H9 (cell line): ENCODE results near the gene TIGD6. TPM values are rescaled to one million over a fixed set of nuclear protein-coding genes. Genes with fewer than 3 reads are reported as not detected.

ENCODE experiments used
- DNase-seq: peaks from one replicate; pipeline ENCODE4 v3.0.0-alpha.2; 2017
- H2AFZ ChIP-seq: one replicate; pipeline ENCODE4 v1.6.1; 2013; ENCODE audit warnings: mild to moderate bottlenecking, low read length, control low read depth, moderate library complexity
- H2AK5ac ChIP-seq: 2 replicates; pipeline ENCODE4 v1.6.1; 2013; ENCODE audit warnings: low read length, control low read depth, mixed read lengths; ENCODE audit not compliant: insufficient read length
- H2BK120ac ChIP-seq: one replicate; pipeline ENCODE4 v1.6.1; 2013; ENCODE audit warnings: low read depth, mild to moderate bottlenecking, low read length, control low read depth, inconsistent platforms; ENCODE audit not compliant: poor library complexity, severe bottlenecking
- H2BK12ac ChIP-seq: 2 replicates; pipeline ENCODE4 v1.6.1; 2013; ENCODE audit warnings: low read length, control low read depth, mixed read lengths, low read depth; ENCODE audit not compliant: insufficient read length
- H2BK15ac ChIP-seq: 2 replicates; pipeline ENCODE4 v1.6.1; 2013; ENCODE audit warnings: low read depth, low read length, control low read depth
- H2BK20ac ChIP-seq: one replicate; pipeline ENCODE4 v1.6.1; 2013; ENCODE audit warnings: low read depth, mild to moderate bottlenecking, low read length, control low read depth, inconsistent platforms; ENCODE audit not compliant: poor library complexity, severe bottlenecking
- H2BK5ac ChIP-seq: 2 replicates; pipeline ENCODE4 v1.6.1; 2013; ENCODE audit warnings: low read length, control low read depth, mixed read lengths; ENCODE audit not compliant: insufficient read length
- H3K14ac ChIP-seq: 2 replicates; pipeline ENCODE4 v1.6.1; 2013; ENCODE audit warnings: low read length, control low read depth; ENCODE audit not compliant: insufficient read depth
- H3K18ac ChIP-seq: 2 replicates; pipeline ENCODE4 v1.6.1; 2013; ENCODE audit warnings: low read depth, mild to moderate bottlenecking, mixed read lengths, low read length, control low read depth; ENCODE audit not compliant: insufficient read length
- H3K23ac ChIP-seq: 2 replicates; pipeline ENCODE4 v1.6.1; 2013; ENCODE audit warnings: low read length, control low read depth, mixed read lengths, low read depth; ENCODE audit not compliant: insufficient read length
- H3K23me2 ChIP-seq: 2 replicates; pipeline ENCODE4 v1.6.1; 2013; ENCODE audit warnings: low read depth, mild to moderate bottlenecking, mixed read lengths, low read length, control low read depth; ENCODE audit not compliant: insufficient read length, poor library complexity, severe bottlenecking
- H3K27ac ChIP-seq: 2 replicates; pipeline ENCODE4 v1.5.1; 2013; ENCODE audit warnings: low read length, control low read depth, mixed read lengths, low read depth; ENCODE audit not compliant: insufficient read length
- H3K27me3 ChIP-seq: 2 replicates; pipeline ENCODE4 v1.6.1; 2013; ENCODE audit warnings: low read length, control low read depth, inconsistent platforms; ENCODE audit not compliant: insufficient read depth
- H3K4ac ChIP-seq: 2 replicates; pipeline ENCODE4 v1.6.1; 2013; ENCODE audit warnings: low read depth, mild to moderate bottlenecking, control low read depth, inconsistent platforms, low read length, moderate library complexity
- H3K4me1 ChIP-seq: 2 replicates; pipeline ENCODE4 v1.6.1; 2013; ENCODE audit warnings: low read length, control low read depth, inconsistent platforms; ENCODE audit not compliant: insufficient read depth
- H3K4me2 ChIP-seq: 2 replicates; pipeline ENCODE4 v1.6.1; 2013; ENCODE audit warnings: low read length, control low read depth, mixed read lengths; ENCODE audit not compliant: insufficient read length, insufficient read depth
- H3K56ac ChIP-seq: 2 replicates; pipeline ENCODE4 v1.6.1; 2013; ENCODE audit warnings: low read depth, mild to moderate bottlenecking, mixed read lengths, low read length, control low read depth; ENCODE audit not compliant: insufficient read length
- H3K79me1 ChIP-seq: 2 replicates; pipeline ENCODE4 v1.6.1; 2013; ENCODE audit warnings: low read depth, mild to moderate bottlenecking, moderate library complexity, low read length, control low read depth, inconsistent platforms; ENCODE audit not compliant: insufficient read depth, poor library complexity, severe bottlenecking
- H3K79me2 ChIP-seq: 2 replicates; pipeline ENCODE4 v1.6.1; 2013; ENCODE audit warnings: low read length, control low read depth, inconsistent platforms; ENCODE audit not compliant: insufficient read depth
- H3K9ac ChIP-seq: 2 replicates; pipeline ENCODE4 v1.6.1; 2013; ENCODE audit warnings: low read length, control low read depth, mixed read lengths; ENCODE audit not compliant: insufficient read length; ENCODE audit errors: extremely low read depth
- H3K9me3 ChIP-seq: one replicate; pipeline ENCODE4 v1.6.1; 2013; ENCODE audit warnings: low read depth, low read length, inconsistent platforms; ENCODE audit not compliant: control insufficient read depth
- H3T11ph ChIP-seq: one replicate; pipeline ENCODE4 v1.6.1; 2013; ENCODE audit warnings: mild to moderate bottlenecking, low read length, control low read depth, inconsistent platforms
- H4K20me1 ChIP-seq: one replicate; pipeline ENCODE4 v1.6.1; 2013; ENCODE audit not compliant: control insufficient read depth, insufficient read length, insufficient read depth
- H4K5ac ChIP-seq: 2 replicates; pipeline ENCODE4 v1.6.1; 2013; ENCODE audit warnings: low read depth, mild to moderate bottlenecking, mixed read lengths, low read length, control low read depth; ENCODE audit not compliant: insufficient read length
- H4K8ac ChIP-seq: replicated peaks from 2 replicates; pipeline ENCODE4 v1.6.1; 2013; ENCODE audit warnings: low read length, control low read depth, mixed read lengths, low read depth; ENCODE audit not compliant: insufficient read length
- H4K91ac ChIP-seq: 2 replicates; pipeline ENCODE4 v1.6.1; 2013; ENCODE audit warnings: low read depth, mild to moderate bottlenecking, moderate library complexity, mixed read lengths, low read length, control low read depth; ENCODE audit not compliant: insufficient read length
- H3K27ac Mint-ChIP-seq, 3 experiments: 2 replicates in 2 of 3; 3 replicates in 1 of 3; pipeline ENCODE4 v1.8.0; 2020 to 2021; ENCODE audit warnings: mixed read lengths in 3 of 3, mild to moderate bottlenecking in 1 of 3, moderate library complexity in 1 of 3
- H3K27me3 Mint-ChIP-seq: 2 replicates; pipeline ENCODE4 v1.8.0; 2021; ENCODE audit warnings: low read depth, mild to moderate bottlenecking, moderate library complexity, mixed read lengths
- H3K36me3 Mint-ChIP-seq, 3 experiments: 2 replicates in 2 of 3; 3 replicates in 1 of 3; pipeline ENCODE4 v1.8.0; 2020 to 2021; ENCODE audit warnings: low read depth in 3 of 3, mixed read lengths in 3 of 3; ENCODE audit not compliant: insufficient read depth in 1 of 3
- H3K4me1 Mint-ChIP-seq, 2 experiments: 2 replicates each; pipeline ENCODE4 v1.8.0; 2020; ENCODE audit warnings: mixed read lengths in 2 of 2
- H3K4me3 Mint-ChIP-seq, 2 experiments: 2 replicates in 1 of 2; 3 replicates in 1 of 2; pipeline ENCODE4 v1.8.0; 2020 to 2021; ENCODE audit warnings: mild to moderate bottlenecking in 2 of 2, mixed read lengths in 2 of 2, moderate library complexity in 1 of 2
- H3K9me3 Mint-ChIP-seq, 2 experiments: 2 replicates in 1 of 2; 3 replicates in 1 of 2; pipeline ENCODE4 v1.8.0; 2020; ENCODE audit warnings: mild to moderate bottlenecking in 2 of 2, mixed read lengths in 2 of 2, moderate library complexity in 1 of 2
- WGBS: extraction: QIAGEN DNeasy Blood & Tissue Kit; methylation state at CpG from one replicate; pipeline ENCODE4 v1.1.7; 2013; ENCODE audit warnings: missing lambda C conversion rate, low lambda C conversion rate, mixed read lengths; ENCODE audit not compliant: insufficient read length; ENCODE audit errors: extremely low coverage; 5-methylcytosine and 5-hydroxymethylcytosine counted together
- total RNA-seq: library from RNA; stranded (reverse); gene quantifications from 2 replicates; pipeline ENCODE4 v1.2.1, GENCODE V29; 2021
- TF ChIP-seq, protein P1 (sequence below): fragments of 200-600 bp; sonication (generic); conservative IDR thresholded peaks from 3 replicates; pipeline ENCODE4 v1.8.0; 2021; ENCODE audit warnings: antibody characterized with exemption, mild to moderate bottlenecking

The TIGD6 gene
- total RNA-seq, 1 experiment from 2014 or later = 1.8 TPM

DNA sequence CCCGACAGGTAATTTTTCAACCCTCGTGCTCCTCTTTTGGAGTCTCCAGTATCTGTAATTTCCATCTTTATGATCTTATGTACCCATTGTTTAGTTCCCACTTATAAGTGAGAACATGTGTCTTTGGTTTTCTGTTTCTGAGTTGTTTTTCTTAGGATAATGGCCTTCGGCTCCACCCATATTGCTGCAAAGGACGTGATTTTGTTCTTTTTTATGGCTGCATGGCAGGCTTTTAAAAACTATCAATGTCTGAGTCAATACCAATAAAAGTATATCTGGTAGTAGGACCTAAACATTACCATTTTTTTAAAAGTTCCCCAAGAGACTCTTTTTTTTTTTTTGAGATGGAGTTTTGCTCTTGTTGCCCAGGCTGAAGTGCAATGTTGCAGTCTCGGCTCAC is 43.8 kb downstream of the TIGD6 start:
- no peak overlapping the region for H3K14ac ChIP-seq
- no peak overlapping the region for H3K4me3 Mint-ChIP-seq
- H3K23ac ChIP-seq = no peak overlapping the region
- H2BK20ac ChIP-seq = no peak overlapping the region
- no peak overlapping the region for H2BK120ac ChIP-seq
- no peak overlapping the region for H2AK5ac ChIP-seq
- DNase-seq = no peak
- H3K79me2 ChIP-seq = no peaks in the 10 kb centered on the region
- no peak overlapping the region for H3K56ac ChIP-seq
- no peak overlapping the region for H3K27ac ChIP-seq
- no peaks in the 10 kb centered on the region; the same call in 1 of the 2 replicates for H3K27me3 ChIP-seq
- H3K4me2 ChIP-seq = no peak overlapping the region
- H3K23me2 ChIP-seq = peaks cover 5% of the 10 kb centered on the region
- no peak overlapping the region for H4K5ac ChIP-seq
- TF ChIP-seq, protein P1, sequence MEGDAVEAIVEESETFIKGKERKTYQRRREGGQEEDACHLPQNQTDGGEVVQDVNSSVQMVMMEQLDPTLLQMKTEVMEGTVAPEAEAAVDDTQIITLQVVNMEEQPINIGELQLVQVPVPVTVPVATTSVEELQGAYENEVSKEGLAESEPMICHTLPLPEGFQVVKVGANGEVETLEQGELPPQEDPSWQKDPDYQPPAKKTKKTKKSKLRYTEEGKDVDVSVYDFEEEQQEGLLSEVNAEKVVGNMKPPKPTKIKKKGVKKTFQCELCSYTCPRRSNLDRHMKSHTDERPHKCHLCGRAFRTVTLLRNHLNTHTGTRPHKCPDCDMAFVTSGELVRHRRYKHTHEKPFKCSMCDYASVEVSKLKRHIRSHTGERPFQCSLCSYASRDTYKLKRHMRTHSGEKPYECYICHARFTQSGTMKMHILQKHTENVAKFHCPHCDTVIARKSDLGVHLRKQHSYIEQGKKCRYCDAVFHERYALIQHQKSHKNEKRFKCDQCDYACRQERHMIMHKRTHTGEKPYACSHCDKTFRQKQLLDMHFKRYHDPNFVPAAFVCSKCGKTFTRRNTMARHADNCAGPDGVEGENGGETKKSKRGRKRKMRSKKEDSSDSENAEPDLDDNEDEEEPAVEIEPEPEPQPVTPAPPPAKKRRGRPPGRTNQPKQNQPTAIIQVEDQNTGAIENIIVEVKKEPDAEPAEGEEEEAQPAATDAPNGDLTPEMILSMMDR = no peak
- no peak overlapping the region for H3K9ac ChIP-seq
- H3K4me1 Mint-ChIP-seq = peaks cover 13% of the 10 kb centered on the region in 2 experiments
- no peak overlapping the region for H2BK15ac ChIP-seq
- no peaks in the 10 kb centered on the region for H3K79me1 ChIP-seq
- WGBS = no CpG with 5 or more reads among the region's 5 CpGs
- no peaks in the 10 kb centered on the region for H3K9me3 ChIP-seq
- no peak overlapping the region for H2AFZ ChIP-seq
- H3K18ac ChIP-seq = no peak overlapping the region
- no peak overlapping the region for H3K4ac ChIP-seq
- no peaks in the 10 kb centered on the region for H4K20me1 ChIP-seq
- H3T11ph ChIP-seq = no peak overlapping the region
- H4K91ac ChIP-seq = no peak overlapping the region
- no peak overlapping the region for H2BK12ac ChIP-seq
- H3K27me3 Mint-ChIP-seq = peaks cover 6% of the 10 kb centered on the region
- peaks cover 2% of the 10 kb centered on the region; the same call in 1 of the 2 replicates for H3K4me1 ChIP-seq
- H3K27ac Mint-ChIP-seq = no peak overlapping the region; a peak in 1 of 7 replicates
- H3K36me3 Mint-ChIP-seq = no peaks in the 10 kb centered on the region
- no peaks in the 10 kb centered on the region for H3K9me3 Mint-ChIP-seq
- no peak overlapping the region for H2BK5ac ChIP-seq
- H4K8ac ChIP-seq = no peak overlapping the region
